ENCODE measurements around the gene KIF1C. TPM values are rescaled to one million over a fixed set of nuclear protein-coding genes. Genes with fewer than 3 reads are reported as not detected.

The KIF1C gene
- total RNA-seq, 1 donor from 2014 or later: 97.6 TPM

- Histone ChIP-seq H3K36me3 (ENCODE audit: control insufficient read depth, insufficient read depth, low read length) (no peaks in the 10 kb centered on the region), H3K4me3 (ENCODE audit: low read depth, low read length) (no peak overlapping the region), H3K27me3 (ENCODE audit: control insufficient read depth, insufficient read depth, low read length) (no peaks in the 10 kb centered on the region)
- DNase-seq (ENCODE audit: low read depth): no peak
- no peak for TF ChIP-seq CTCF (IDR thresholded peaks at IDR 0.05; ENCODE audit: insufficient read depth, low read length, poor library complexity, severe bottlenecking)
Measured at GRCh38 chr17:5047446-5047845, 49.7 kb downstream of the KIF1C start.

GRCh38 chr17:5049314-5049841, 51.6 kb downstream of the KIF1C start:
- Histone ChIP-seq H3K27me3 (ENCODE audit: control insufficient read depth, insufficient read depth, low read length) (no peaks in the 10 kb centered on the region), H3K36me3 (ENCODE audit: control insufficient read depth, insufficient read depth, low read length) (no peaks in the 10 kb centered on the region), H3K4me3 (ENCODE audit: low read depth, low read length) (no peak overlapping the region)
- no peak for DNase-seq (ENCODE audit: low read depth)
- TF ChIP-seq CTCF (IDR thresholded peaks at IDR 0.05; ENCODE audit: insufficient read depth, low read length, poor library complexity, severe bottlenecking): no peak

- Histone ChIP-seq H3K4me3 (ENCODE audit: low read depth, low read length) (no peak overlapping the region), H3K36me3 (ENCODE audit: control insufficient read depth, insufficient read depth, low read length) (no peaks in the 10 kb centered on the region), H3K27me3 (ENCODE audit: control insufficient read depth, insufficient read depth, low read length) (no peaks in the 10 kb centered on the region)
- no peak for TF ChIP-seq CTCF (IDR thresholded peaks at IDR 0.05; ENCODE audit: insufficient read depth, low read length, poor library complexity, severe bottlenecking)
- no peak for DNase-seq (ENCODE audit: low read depth)
Measured at GRCh38 chr17:5050278-5050677, 52.5 kb downstream of the KIF1C start.

GRCh38 chr17:5055543-5055942, 57.8 kb downstream of the KIF1C start:
- Histone ChIP-seq H3K36me3 (ENCODE audit: control insufficient read depth, insufficient read depth, low read length) (no peaks in the 10 kb centered on the region), H3K4me3 (ENCODE audit: low read depth, low read length) (no peak overlapping the region), H3K27me3 (ENCODE audit: control insufficient read depth, insufficient read depth, low read length) (peaks cover 2% of the 10 kb centered on the region)
- no peak for DNase-seq (ENCODE audit: low read depth)
- TF ChIP-seq CTCF (IDR thresholded peaks at IDR 0.05; ENCODE audit: insufficient read depth, low read length, poor library complexity, severe bottlenecking): no peak

- Histone ChIP-seq H3K36me3 (ENCODE audit: control insufficient read depth, insufficient read depth, low read length) (no peaks in the 10 kb centered on the region), H3K4me3 (ENCODE audit: low read depth, low read length) (no peak overlapping the region), H3K27me3 (ENCODE audit: control insufficient read depth, insufficient read depth, low read length) (no peaks in the 10 kb centered on the region)
- no peak for DNase-seq (ENCODE audit: low read depth)
- no peak for TF ChIP-seq CTCF (IDR thresholded peaks at IDR 0.05; ENCODE audit: insufficient read depth, low read length, poor library complexity, severe bottlenecking)
Measured at GRCh38 chr17:5065227-5065744, 67.5 kb downstream of the KIF1C start.

- no peaks in the 10 kb centered on the region for H3K27me3 ChIP-seq (ENCODE audit: control insufficient read depth, insufficient read depth, low read length)
- no peak for TF ChIP-seq CTCF (IDR thresholded peaks at IDR 0.05; ENCODE audit: insufficient read depth, low read length, poor library complexity, severe bottlenecking)
- H3K4me3 ChIP-seq (ENCODE audit: low read depth, low read length): no peak overlapping the region
- H3K36me3 ChIP-seq (ENCODE audit: control insufficient read depth, insufficient read depth, low read length): no peaks in the 10 kb centered on the region
- no peak for DNase-seq (ENCODE audit: low read depth)
Measured at GRCh38 chr17:5068236-5068635, 70.5 kb downstream of the KIF1C start.

Measured in kidney epithelial cell (primary cell).